Limb (tissue), 2 donors: ENCODE measurements around the gene AUP1.

Experiments used
- DNase-seq, 2 donors: peaks; one replicate each; pipeline ENCODE4 v3.0.0-alpha.2; 2016; ENCODE audit errors: extremely low spot score in 2 of 2

The AUP1 gene

GRCh38 chr2:74558284-74559230 is 29.1 kb upstream of the AUP1 start:
- no peak for DNase-seq

- no peak for DNase-seq
Observed at GRCh38 chr2:74556831-74557370, 27.4 kb upstream of the AUP1 start.

GRCh38 chr2:74556159-74556558 is 26.7 kb upstream of the AUP1 start:
- no peak for DNase-seq

- no peak for DNase-seq
Observed at GRCh38 chr2:74555610-74556103, 26.2 kb upstream of the AUP1 start.

GRCh38 chr2:74554820-74555531 is 25.5 kb upstream of the AUP1 start:
- no peak for DNase-seq

- peak; percentile 86 to 90 for DNase-seq
Observed at GRCh38 chr2:74553892-74554819, 24.6 kb upstream of the AUP1 start, which contains the start of the genes DOK1 and LOXL3. Gene DOK1, plus strand, starts transcription at chr2:74554720. Its CDS starts 35 bp downstream, at chr2:74554755. Gene LOXL3, minus strand, starts transcription at chr2:74553942. Its CDS starts 1,308 bp downstream, at chr2:74552634.

GRCh38 chr2:74552914-74553811 is 23.7 kb upstream of the AUP1 start:
- DNase-seq, result no peak

- DNase-seq, result no peak
Observed at GRCh38 chr2:74551942-74552913, 22.7 kb upstream of the AUP1 start.

GRCh38 chr2:74551530-74551929 is 22.0 kb upstream of the AUP1 start:
- no peak for DNase-seq

- no peak for DNase-seq
Observed at GRCh38 chr2:74550231-74550630, 20.7 kb upstream of the AUP1 start.

GRCh38 chr2:74548900-74549826 is 19.7 kb upstream of the AUP1 start:
- DNase-seq, result peak in 1 of 2 donors; percentile 67

GRCh38 chr2:74548285-74548899 is 18.9 kb upstream of the AUP1 start:
- no peak for DNase-seq

- DNase-seq, result peak in 1 of 2 donors; percentile 3
Observed at GRCh38 chr2:74546004-74546403, 16.5 kb upstream of the AUP1 start.

GRCh38 chr2:74544634-74545033 is 15.1 kb upstream of the AUP1 start:
- no peak for DNase-seq

- DNase-seq, result no peak
Observed at GRCh38 chr2:74542978-74543377, 13.5 kb upstream of the AUP1 start.

GRCh38 chr2:74540291-74540690 is 10.8 kb upstream of the AUP1 start:
- DNase-seq, result no peak

GRCh38 chr2:74538881-74539339 is 9.4 kb upstream of the AUP1 start:
- DNase-seq, result no peak
